GM19351 (cell line): Measurements from ENCODE around the gene CDKL5.
"Not testable (repeated sequence)": the region's sequence is repeated elsewhere in the genome, so short reads cannot be mapped to it uniquely, and the experiment has no call there.

ENCODE experiments used
- ATAC-seq: cut with Tn5 transposase; IDR thresholded peaks from one replicate; pipeline ENCODE4 v1.9.1; 2021; ENCODE audit warnings: mild to moderate bottlenecking, moderate library complexity; ENCODE audit not compliant: unreplicated experiment

CDKL5 gene

GRCh38 chrX:18566748-18567147 is 141.3 kb downstream of the CDKL5 start:
- ATAC-seq, result no peak

GRCh38 chrX:18573556-18573955 is 148.1 kb downstream of the CDKL5 start:
- ATAC-seq, result no peak

GRCh38 chrX:18574591-18574990 is 149.2 kb downstream of the CDKL5 start:
- ATAC-seq, result no peak

- no peak for ATAC-seq
Observed at GRCh38 chrX:18575744-18576143, 150.3 kb downstream of the CDKL5 start.

GRCh38 chrX:18577400-18577799 is 152.0 kb downstream of the CDKL5 start:
- no peak for ATAC-seq

- ATAC-seq, result no peak
Observed at GRCh38 chrX:18578546-18578945, 153.1 kb downstream of the CDKL5 start.

GRCh38 chrX:18579495-18579894 is 154.1 kb downstream of the CDKL5 start:
- ATAC-seq, result no peak

- no peak for ATAC-seq
Observed at GRCh38 chrX:18582910-18583493, 157.6 kb downstream of the CDKL5 start.

GRCh38 chrX:18589292-18589691 is 163.9 kb downstream of the CDKL5 start:
- ATAC-seq, result not testable (repeated sequence)

GRCh38 chrX:18591834-18592233 is 166.4 kb downstream of the CDKL5 start:
- ATAC-seq, result no peak

GRCh38 chrX:18594079-18594478 is 168.7 kb downstream of the CDKL5 start:
- ATAC-seq, result no peak

GRCh38 chrX:18596096-18596495 is 170.7 kb downstream of the CDKL5 start:
- ATAC-seq, result no peak

- ATAC-seq, result no peak
Observed at GRCh38 chrX:18598413-18598812, 173.0 kb downstream of the CDKL5 start.

- no peak for ATAC-seq
Observed at GRCh38 chrX:18607966-18608365, 182.6 kb downstream of the CDKL5 start.

GRCh38 chrX:18613930-18614639 is 188.7 kb downstream of the CDKL5 start:
- no peak for ATAC-seq

- no peak for ATAC-seq
Observed at GRCh38 chrX:18616688-18617406, 191.4 kb downstream of the CDKL5 start.

- ATAC-seq, result no peak
Observed at GRCh38 chrX:18617407-18617750, 192.0 kb downstream of the CDKL5 start.

GRCh38 chrX:18619288-18619687 is 193.9 kb downstream of the CDKL5 start:
- no peak for ATAC-seq

- no peak for ATAC-seq
Observed at GRCh38 chrX:18620349-18620748, 194.9 kb downstream of the CDKL5 start.

- ATAC-seq, result no peak
Observed at GRCh38 chrX:18624599-18624998, 199.2 kb downstream of the CDKL5 start.

- no peak for ATAC-seq
Observed at GRCh38 chrX:18630934-18631333, 205.5 kb downstream of the CDKL5 start.

- ATAC-seq, result no peak
Observed at GRCh38 chrX:18638398-18638797, 213.0 kb downstream of the CDKL5 start.
